Coronary artery (tissue), 2 donors: ENCODE data around the gene RGL2.
A peak's percentile ranks its signal among the peaks of the same experiment; 100 is the strongest.
"Not testable (repeated sequence)": the region's sequence is repeated elsewhere in the genome, so short reads cannot be mapped to it uniquely, and the experiment has no call there.

Experiments used
- DNase-seq: peaks from one replicate; pipeline ENCODE4 v3.0.0-alpha.2; 2017; ENCODE audit warnings: low spot score
- H3K27ac ChIP-seq, 2 donors: fragments of 200-600 bp; sonication (generic); one replicate each; pipeline ENCODE4 v1.5.1; 2016 to 2019
- H3K4me3 ChIP-seq: fragments of 200-600 bp; sonication (generic); 2 replicates; pipeline ENCODE4 v1.5.1; 2016; ENCODE audit warnings: mild to moderate bottlenecking, moderate library complexity
- CTCF ChIP-seq: fragments of 200-600 bp; sonication (generic); IDR thresholded peaks from one replicate; pipeline ENCODE4 v1.5.1; 2019; ENCODE audit warnings: antibody characterized with exemption

The RGL2 gene

GRCh38 chr6:33276864-33277662 is 21.7 kb downstream of the RGL2 start, which contains the start of gene B3GALT4:
Gene B3GALT4 (plus strand): TSS chr6:33277123. CDS start chr6:33277420, 297 bp downstream.
- peak; percentile 26 for TF ChIP-seq CTCF
- peak within 1 kb of the TSS; percentile 84 for H3K4me3 ChIP-seq
- DNase-seq = peak; percentile 83
- H3K27ac ChIP-seq = peak within 1 kb of the TSS; percentile 83 to 93

GRCh38 chr6:33276581-33276863 is 22.2 kb downstream of the RGL2 start:
- Histone ChIP-seq H3K4me3 (peak overlapping the region; percentile 84), H3K27ac (peak overlapping the region; percentile 83 to 93)
- DNase-seq = no peak
- TF ChIP-seq CTCF = no peak

- Histone ChIP-seq H3K27ac (peak overlapping the region; percentile 83 to 93), H3K4me3 (peak overlapping the region; percentile 84)
- DNase-seq = not testable (repeated sequence)
These were observed 22.8 kb downstream of the RGL2 start for GRCh38 chr6:33275795-33276580.

- Histone ChIP-seq H3K27ac (no peak overlapping the region), H3K4me3 (peak overlapping the region; percentile 90)
- DNase-seq = no peak
- TF ChIP-seq CTCF = no peak
These were observed 24.5 kb downstream of the RGL2 start for GRCh38 chr6:33273924-33274902.

GRCh38 chr6:33273129-33273923 is 25.4 kb downstream of the RGL2 start:
- no peak for TF ChIP-seq CTCF
- Histone ChIP-seq H3K4me3 (peak overlapping the region; percentile 90), H3K27ac (no peak overlapping the region)
- DNase-seq = no peak

GRCh38 chr6:33272275-33273128 is 26.2 kb downstream of the RGL2 start:
- DNase-seq = no peak
- H3K27ac ChIP-seq = peak overlapping the region; percentile 79 to 96
- peak overlapping the region; percentile 90 for H3K4me3 ChIP-seq
- TF ChIP-seq CTCF = no peak
